CD14-positive monocyte (primary cell): ENCODE measurements around the gene GYS1. TPM values are rescaled to one million over a fixed set of nuclear protein-coding genes. Genes with fewer than 3 reads are reported as not detected.

Experiments
- DNase-seq, 3 donors: peaks; one replicate each; pipeline ENCODE4 v3.0.0-alpha.2; 2011 to 2022
- H2AFZ ChIP-seq: 2 replicates; pipeline ENCODE4 v1.6.0; 2012; ENCODE audit warnings: mild to moderate bottlenecking, low read depth, low read length, inconsistent platforms; ENCODE audit not compliant: insufficient read depth, poor library complexity, severe bottlenecking
- H3K27ac ChIP-seq, 2 donors: 1 replicate in 1 of 2; 2 replicates in 1 of 2; pipeline ENCODE4 v1.5.1; 2012 to 2013; ENCODE audit warnings: low read length in 2 of 2, control low read depth in 1 of 2, inconsistent platforms in 1 of 2, low read depth in 1 of 2, mild to moderate bottlenecking in 1 of 2
- H3K27me3 ChIP-seq, 2 donors: one replicate each; pipeline versions ENCODE4 v1.6.0 to v1.6.1; 2011 to 2013; ENCODE audit warnings: low read length in 2 of 2; ENCODE audit not compliant: control insufficient read depth in 2 of 2, insufficient read depth in 2 of 2
- H3K36me3 ChIP-seq, 2 donors: replicated peaks in 1 of 2; 1 replicate in 1 of 2; 2 replicates in 1 of 2; pipeline versions ENCODE4 v1.5.1 to v1.6.1; 2012 to 2013; ENCODE audit warnings: low read length in 2 of 2, control low read depth in 1 of 2, inconsistent platforms in 1 of 2, mild to moderate bottlenecking in 1 of 2; ENCODE audit not compliant: insufficient read depth in 2 of 2, control insufficient read depth in 1 of 2
- H3K4me1 ChIP-seq, 2 donors: 1 replicate in 1 of 2; 2 replicates in 1 of 2; pipeline versions ENCODE4 v1.5.1 to v1.6.1; 2012 to 2013; ENCODE audit warnings: low read length in 2 of 2, control low read depth in 1 of 2, inconsistent platforms in 1 of 2, mild to moderate bottlenecking in 1 of 2, moderate library complexity in 1 of 2; ENCODE audit not compliant: insufficient read depth in 2 of 2, control insufficient read depth in 1 of 2
- H3K4me2 ChIP-seq: replicated peaks from 2 replicates; pipeline ENCODE3; 2012; ENCODE audit warnings: low read length, moderate library complexity, mild to moderate bottlenecking; ENCODE audit not compliant: poor library complexity, severe bottlenecking; ENCODE audit errors: extremely low read depth
- H3K4me3 ChIP-seq, 3 experiments: fragments of 200-600 bp in 1 of 3; sonication (generic) in 1 of 3; replicated peaks in 1 of 3; 1 replicate in 2 of 3; 2 replicates in 1 of 3; pipeline ENCODE4 v1.5.1; 2011 to 2013; ENCODE audit warnings: low read length in 3 of 3, mild to moderate bottlenecking in 3 of 3, control low read depth in 2 of 3, low read depth in 2 of 3, inconsistent platforms in 1 of 3, moderate library complexity in 1 of 3
- H3K79me2 ChIP-seq: 2 replicates; pipeline ENCODE4 v1.6.0; 2012; ENCODE audit warnings: mild to moderate bottlenecking, control low read depth, inconsistent platforms, low read length, moderate library complexity; ENCODE audit not compliant: insufficient read depth
- H3K9ac ChIP-seq: 2 replicates; pipeline ENCODE4 v1.6.0; 2017; ENCODE audit warnings: low read length, mild to moderate bottlenecking; ENCODE audit not compliant: insufficient read depth, poor library complexity, severe bottlenecking
- H3K9me3 ChIP-seq, 2 donors: replicated peaks in 1 of 2; 1 replicate in 1 of 2; 2 replicates in 1 of 2; pipeline versions ENCODE4 v1.5.1 to v1.6.1; 2012 to 2013; ENCODE audit warnings: low read length in 2 of 2, control low read depth in 1 of 2; ENCODE audit not compliant: control insufficient read depth in 1 of 2, insufficient read depth in 1 of 2
- H4K20me1 ChIP-seq: 2 replicates; pipeline ENCODE4 v1.6.0; 2012; ENCODE audit warnings: mild to moderate bottlenecking, low read length, control low read depth, moderate library complexity; ENCODE audit not compliant: insufficient read depth
- H3K27ac Mint-ChIP-seq, 7 donors: one replicate each; pipeline ENCODE4 v1.8.0; 2020; ENCODE audit warnings: mild to moderate bottlenecking in 7 of 7, mixed read lengths in 7 of 7, moderate library complexity in 6 of 7, inconsistent platforms in 2 of 7
- H3K27me3 Mint-ChIP-seq, 3 donors: one replicate each; pipeline ENCODE4 v1.8.0; 2021 to 2022; ENCODE audit warnings: low read depth in 3 of 3, mild to moderate bottlenecking in 3 of 3, mixed read lengths in 3 of 3, moderate library complexity in 3 of 3, inconsistent platforms in 1 of 3
- H3K36me3 Mint-ChIP-seq, 2 donors: one replicate each; pipeline ENCODE4 v1.8.0; 2020; ENCODE audit warnings: mixed read lengths in 2 of 2, inconsistent platforms in 1 of 2, mild to moderate bottlenecking in 1 of 2
- H3K4me1 Mint-ChIP-seq: one replicate; pipeline ENCODE4 v1.8.0; 2020; ENCODE audit warnings: mild to moderate bottlenecking, mixed read lengths
- H3K4me3 Mint-ChIP-seq, 2 donors: one replicate each; pipeline ENCODE4 v1.8.0; 2020; ENCODE audit warnings: mild to moderate bottlenecking in 2 of 2, mixed read lengths in 2 of 2, moderate library complexity in 1 of 2
- H3K9me3 Mint-ChIP-seq, 7 donors: one replicate each; pipeline ENCODE4 v1.8.0; 2020 to 2022; ENCODE audit warnings: mixed read lengths in 7 of 7, mild to moderate bottlenecking in 6 of 7, moderate library complexity in 6 of 7, inconsistent platforms in 2 of 7
- CTCF ChIP-seq: fragments of 200-600 bp; IDR thresholded peaks from one replicate; pipeline ENCODE4 v1.8.0; 2022; ENCODE audit warnings: antibody characterized with exemption, mild to moderate bottlenecking
- WGBS: methylation state at CpG from one replicate; pipeline ENCODE4 v1.1.5; 2013; ENCODE audit warnings: missing lambda C conversion rate; ENCODE audit not compliant: insufficient coverage; 5-methylcytosine and 5-hydroxymethylcytosine counted together
- intact Hi-C, 2 donors: fragments of 100-400 bp; cut with micrococcal nuclease; formaldehyde crosslinking; loops; one replicate each; pipeline versions ENCODE4 v1.15.0 to v1.15.1; 2023
- polyA plus RNA-seq, 3 donors: library from polyadenylated mRNA; depleted of rRNA in 1 of 3; unstranded in 2 of 3; stranded (reverse) in 1 of 3; fragments of 300-500 nt in 2 of 3; fragments of >200 nt in 1 of 3; fragmentation: Illumina TruSeq in 2 of 3; gene quantifications; 1 replicate in 2 of 3; 2 replicates in 1 of 3; pipeline ENCODE4 v1.2.3, GENCODE V29; 2012 to 2021

The GYS1 gene
- polyA plus RNA-seq, 3 donors: 13.3 to 26.0 (median 21.3) TPM

DNA sequence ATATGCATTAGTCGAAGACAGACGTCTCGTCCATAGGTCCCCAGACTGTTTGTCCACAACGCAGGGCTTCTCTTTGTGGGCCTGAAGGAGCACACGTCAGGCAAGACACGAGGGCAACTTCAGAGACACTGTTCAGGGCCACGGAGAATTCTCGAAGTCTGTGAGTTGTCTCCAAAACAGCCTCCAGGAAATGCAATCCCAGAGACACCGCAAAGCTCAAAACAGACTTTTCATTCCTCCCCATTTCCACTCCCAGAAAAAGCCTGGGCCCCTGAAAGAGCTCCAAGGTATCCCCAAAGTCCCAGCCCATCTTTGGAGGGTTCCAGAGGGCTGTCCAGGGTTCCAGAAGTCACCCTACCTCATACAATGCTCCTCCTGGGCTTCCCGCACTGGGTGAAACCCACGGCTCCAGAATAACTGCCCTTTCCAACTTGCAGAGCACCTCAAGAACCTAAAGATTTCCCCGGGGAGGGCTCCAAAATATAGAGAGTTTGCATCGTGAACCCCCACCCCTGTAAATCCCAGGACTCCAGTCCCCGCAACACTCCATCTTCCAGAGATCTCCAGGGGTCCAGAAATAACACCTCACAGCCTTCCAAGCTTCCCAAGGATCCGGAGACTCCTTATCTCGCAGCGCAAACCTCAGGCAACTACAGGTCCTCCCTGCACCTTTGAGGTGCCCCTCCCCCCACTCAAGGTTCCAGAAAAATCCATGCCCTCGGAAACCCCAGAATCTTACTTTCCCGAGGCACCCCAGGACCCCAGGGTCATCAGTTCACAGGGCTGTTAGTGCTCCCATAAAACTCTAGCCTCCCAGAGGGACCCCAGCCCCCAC lies 28.7 kb downstream of the GYS1 start:
- H3K9me3 Mint-ChIP-seq: peaks cover 0 to 10% (median 0%) of the 10 kb centered on the region in 7 donors
- H2AFZ ChIP-seq: peak overlapping the region; percentile 24
- peaks cover 73% of the 10 kb centered on the region for H3K4me1 Mint-ChIP-seq

More for the DNA sequence above, 28.7 kb downstream of the GYS1 start:
- Mint-ChIP-seq H3K36me3 (peaks cover 31 to 38% of the 10 kb centered on the region in 2 donors), H3K27me3 (peaks cover 0 to 14% (median 0%) of the 10 kb centered on the region in 3 donors), H3K27ac (peak overlapping the region; percentile 95 to 99 (median 97)), H3K4me3 (peak overlapping the region; percentile 99 to 100)
- Histone ChIP-seq H3K27me3 (no peaks in the 10 kb centered on the region), H3K27ac (peak overlapping the region; percentile 88 to 96), H3K4me1 (peaks cover 82 to 89% of the 10 kb centered on the region in 2 donors), H3K9ac (peak overlapping the region; percentile 69), H3K79me2 (peaks cover 60% of the 10 kb centered on the region), H3K4me2 (peak overlapping the region; percentile 96), H3K9me3 (no peaks in the 10 kb centered on the region), H3K4me3 (peak overlapping the region; percentile 58 to 99 (median 59)), H4K20me1 (peaks cover 34% of the 10 kb centered on the region), H3K36me3 (peaks cover 15 to 24% of the 10 kb centered on the region in 2 donors)
- intact Hi-C loops: loop anchor here (5.0 to 10.0 kb wide), 2 partner anchors 327 to 330 kb away; partner anchors contain the start of gene DBP (in 2 of the 2)
- 7% methylated on average over 17 of the region's 19 CpGs for WGBS
- TF ChIP-seq CTCF: no peak
- DNase-seq: no peak
